IMR-90 (cell line): Measurements from ENCODE around the gene CYP46A1. TPM values are rescaled to one million over a fixed set of nuclear protein-coding genes. Genes with fewer than 3 reads are reported as not detected.
A peak's percentile ranks its signal among the peaks of the same experiment; 100 is the strongest.

Experiments
- ATAC-seq: fragments of 200-7000 bp; cut with Tn5 transposase; 2 replicates; pipeline ENCODE4 v1.9.1; 2020; ENCODE audit warnings: low read depth, mild to moderate bottlenecking, moderate library complexity
- BruUV-seq: library from RNA; stranded (reverse); fragments of 400-500 nt; replicated peaks from 2 replicates; lab custom pipeline; 2021; lab: Mats Ljungman, UMichigan
- CTCF ChIA-PET: fragments of 300-600 bp; formaldehyde crosslinking; extraction: SDS; loops from one replicate; lab custom pipeline; 2021; ENCODE audit warnings: antibody characterized with exemption; lab: Yijun Ruan, JAX
- POLR2A ChIA-PET: fragments of 300-600 bp; sonication (Branson Sonifier 250); formaldehyde crosslinking; loops from one replicate; lab custom pipeline; 2022; ENCODE audit warnings: antibody characterized with exemption; ENCODE audit not compliant: unreplicated experiment; lab: Charles Lee
- DNase-seq: peaks from one replicate; pipeline ENCODE4 v3.0.0; 2013
- H2AFZ ChIP-seq: replicated peaks from 2 replicates; pipeline ENCODE3; 2013; ENCODE audit warnings: low read length, mild to moderate bottlenecking; ENCODE audit not compliant: poor library complexity
- H2AK5ac ChIP-seq: 2 replicates; pipeline ENCODE4 v1.6.1; 2013; ENCODE audit warnings: low read depth, low read length, inconsistent platforms
- H2AK9ac ChIP-seq: replicated peaks from 2 replicates; pipeline ENCODE3; 2013; ENCODE audit warnings: mild to moderate bottlenecking, low read depth, low read length, moderate library complexity; ENCODE audit not compliant: poor library complexity
- H2BK120ac ChIP-seq: 2 replicates; pipeline ENCODE4 v1.6.1; 2013; ENCODE audit warnings: low read depth, low read length, inconsistent platforms
- H2BK15ac ChIP-seq: 3 replicates; pipeline ENCODE4 v1.6.1; 2013; ENCODE audit warnings: low read depth, low read length, inconsistent platforms
- H2BK20ac ChIP-seq: 2 replicates; pipeline ENCODE4 v1.6.1; 2013; ENCODE audit warnings: low read depth, mild to moderate bottlenecking, inconsistent platforms, low read length, moderate library complexity
- H2BK5ac ChIP-seq: 2 replicates; pipeline ENCODE4 v1.6.1; 2013; ENCODE audit warnings: mild to moderate bottlenecking, low read depth, low read length, inconsistent platforms; ENCODE audit not compliant: poor library complexity, severe bottlenecking
- H3K14ac ChIP-seq: replicated peaks from 2 replicates; pipeline ENCODE4 v1.6.1; 2013; ENCODE audit warnings: low read depth, low read length, inconsistent platforms
- H3K18ac ChIP-seq: 2 replicates; pipeline ENCODE4 v1.6.1; 2013; ENCODE audit warnings: low read depth, low read length, control low read depth
- H3K23ac ChIP-seq: 2 replicates; pipeline ENCODE4 v1.6.1; 2013; ENCODE audit warnings: low read depth, low read length, inconsistent platforms
- H3K27ac ChIP-seq: 2 replicates; pipeline ENCODE4 v1.5.1; 2013; ENCODE audit warnings: mild to moderate bottlenecking, control low read depth, low read length; ENCODE audit not compliant: insufficient read depth
- H3K27me3 ChIP-seq: 2 replicates; pipeline ENCODE4 v1.6.1; 2013; ENCODE audit warnings: low read length; ENCODE audit not compliant: control insufficient read depth, insufficient read depth
- H3K36me3 ChIP-seq: 2 replicates; pipeline ENCODE4 v1.6.1; 2013; ENCODE audit warnings: low read length, mixed read lengths; ENCODE audit not compliant: control insufficient read depth, insufficient read depth
- H3K4ac ChIP-seq: 2 replicates; pipeline ENCODE4 v1.6.1; 2013; ENCODE audit warnings: low read depth, low read length, inconsistent platforms
- H3K4me1 ChIP-seq: 2 replicates; pipeline ENCODE4 v1.6.1; 2013; ENCODE audit warnings: low read length, mixed read lengths; ENCODE audit not compliant: control insufficient read depth, insufficient read depth
- H3K4me2 ChIP-seq: 2 replicates; pipeline ENCODE4 v1.6.1; 2013; ENCODE audit warnings: low read depth, mild to moderate bottlenecking, control low read depth, low read length, moderate library complexity
- H3K4me3 ChIP-seq: 2 replicates; pipeline ENCODE4 v1.5.1; 2013; ENCODE audit warnings: low read depth, mild to moderate bottlenecking, control low read depth, low read length, moderate library complexity; ENCODE audit not compliant: insufficient read depth
- H3K56ac ChIP-seq: 2 replicates; pipeline ENCODE4 v1.6.1; 2013; ENCODE audit warnings: low read length, inconsistent platforms; ENCODE audit not compliant: insufficient read depth; ENCODE audit errors: extremely low read depth
- H3K79me1 ChIP-seq, 2 experiments: 2 replicates each; pipeline ENCODE4 v1.6.1; 2013; ENCODE audit warnings: low read length in 2 of 2, inconsistent platforms in 1 of 2, low read depth in 1 of 2
- H3K9ac ChIP-seq: 2 replicates; pipeline ENCODE4 v1.6.1; 2013; ENCODE audit warnings: low read depth, low read length, control low read depth
- H3K9me1 ChIP-seq: 2 replicates; pipeline ENCODE4 v1.6.1; 2013; ENCODE audit warnings: low read length, inconsistent platforms; ENCODE audit not compliant: insufficient read depth
- H3K9me3 ChIP-seq: 2 replicates; pipeline ENCODE4 v1.6.1; 2013; ENCODE audit warnings: low read length; ENCODE audit not compliant: control insufficient read depth, insufficient read depth
- H4K20me1 ChIP-seq: 2 replicates; pipeline ENCODE4 v1.6.1; 2013; ENCODE audit warnings: low read length, inconsistent platforms; ENCODE audit not compliant: insufficient read depth
- H4K5ac ChIP-seq: 2 replicates; pipeline ENCODE4 v1.6.1; 2013; ENCODE audit warnings: mild to moderate bottlenecking, low read depth, low read length, control low read depth
- H4K8ac ChIP-seq, 2 experiments: 2 replicates each; pipeline ENCODE4 v1.6.1; 2013; ENCODE audit warnings: low read depth in 2 of 2, low read length in 2 of 2, control low read depth in 1 of 2, inconsistent platforms in 1 of 2
- H4K91ac ChIP-seq: 2 replicates; pipeline ENCODE4 v1.6.1; 2013; ENCODE audit warnings: low read depth, low read length, inconsistent platforms; ENCODE audit not compliant: insufficient read depth
- BHLHE40 ChIP-seq: fragments of 150-350 bp; IDR thresholded peaks from 2 replicates; pipeline ENCODE4 v1.6.1; 2016; ENCODE audit warnings: mild to moderate bottlenecking, low read depth, low read length
- CEBPB ChIP-seq: IDR thresholded peaks from 2 replicates; pipeline ENCODE4 v1.6.1; 2012; ENCODE audit warnings: low read depth, low read length, improper control_type of control experiment
- CHD1 ChIP-seq: IDR thresholded peaks from 2 replicates; pipeline ENCODE4 v1.6.1; 2012; ENCODE audit warnings: low read depth, low read length, improper control_type of control experiment
- MAZ ChIP-seq: IDR thresholded peaks from 2 replicates; pipeline ENCODE4 v1.6.1; 2012; ENCODE audit warnings: low read depth, mild to moderate bottlenecking, low read length, improper control_type of control experiment, moderate library complexity, borderline replicate concordance
- WGBS, 2 experiments: methylation state at CpG; one replicate each; pipeline versions ENCODE4 v1.1.5 to v1.1.7; 2013; ENCODE audit warnings: missing lambda C conversion rate in 2 of 2; ENCODE audit not compliant: insufficient read length in 1 of 2; ENCODE audit errors: extremely low coverage in 2 of 2; 5-methylcytosine and 5-hydroxymethylcytosine counted together
- dilution Hi-C: fragments of 300-500 bp; cut with HindIII; formaldehyde crosslinking; loops from one replicate; pipeline ENCODE4 v1.14.3; 2018; ENCODE audit warnings: low sequenced_read_pairs; ENCODE audit not compliant: unreplicated experiment
- in situ Hi-C: fragments of 300-500 bp; cut with MboI; formaldehyde crosslinking; loops from 3 replicates; pipeline ENCODE4 v1.14.3; 2019; ENCODE audit warnings: low sequenced_read_pairs, inconsistent platforms, mixed read lengths
- intact Hi-C: fragments of 100-400 bp; cut with micrococcal nuclease; formaldehyde crosslinking; loops from 2 replicates; pipeline ENCODE4 v1.10.0; 2022
- polyA plus RNA-seq, 3 experiments: library from polyadenylated mRNA; depleted of rRNA; stranded (reverse); fragments of >200 nt; gene quantifications; 2 replicates each; pipeline ENCODE4 v1.2.3, GENCODE V29; 2012; ENCODE audit warnings: low replicate concordance in 1 of 3
- total RNA-seq: library from RNA; depleted of rRNA; stranded (reverse); fragments of >200 nt; gene quantifications from 2 replicates; pipeline ENCODE4 v1.2.3, GENCODE V29; 2012

Gene CYP46A1
- total and polyA plus RNA-seq, 2 of the 4 experiments (the other 2 are of a cell fraction) = 0.18 to 0.31 TPM

DNA sequence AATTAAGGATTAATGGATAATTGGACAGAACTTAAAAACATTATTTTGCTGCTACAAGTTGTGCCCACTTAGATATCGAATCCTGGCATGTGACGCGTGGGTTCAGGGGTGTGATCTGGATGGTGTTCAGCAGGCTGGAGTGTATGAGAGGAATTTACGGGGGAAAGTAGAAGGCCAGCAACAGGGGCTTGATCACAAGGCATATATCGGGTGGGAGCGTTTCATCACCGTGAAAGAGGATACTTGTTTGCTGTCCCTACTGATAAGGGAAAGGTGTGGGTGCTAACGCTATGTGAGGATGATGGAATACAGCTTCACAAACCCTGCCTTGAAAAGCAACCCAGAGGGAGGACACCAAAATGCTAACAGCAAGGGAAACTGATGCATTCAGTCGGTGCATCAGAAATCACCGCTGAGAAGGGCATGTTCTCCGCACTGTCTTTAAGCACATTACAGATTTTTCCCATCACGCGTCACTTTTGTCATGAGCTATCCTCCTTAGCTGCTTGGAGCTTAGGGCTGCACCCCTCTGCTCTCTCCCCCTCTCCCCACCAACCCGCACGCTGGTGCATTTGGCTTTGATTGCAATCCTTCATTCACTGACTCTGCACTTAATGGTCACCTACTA lies 25.8 kb upstream of the CYP46A1 start:
- Histone ChIP-seq H4K5ac (no peak overlapping the region), H2AK9ac (no peak overlapping the region), H4K20me1 (no peaks in the 10 kb centered on the region), H3K9ac (no peak overlapping the region), H3K27ac (no peak overlapping the region), H2BK120ac (no peak overlapping the region), H3K79me1 (no peaks in the 10 kb centered on the region), H3K4ac (no peak overlapping the region), H3K18ac (no peak overlapping the region), H3K23ac (peak overlapping the region; percentile 39; the same call in 1 of the 2 replicates), H2BK5ac (no peak overlapping the region), H4K8ac (no peak overlapping the region), H2AK5ac (no peak overlapping the region), H2AFZ (peak overlapping the region; percentile 28), H3K27me3 (peaks cover 41% of the 10 kb centered on the region), H3K36me3 (no peaks in the 10 kb centered on the region), H2BK20ac (no peak overlapping the region), H4K91ac (no peak overlapping the region), H3K9me1 (peaks cover 10% of the 10 kb centered on the region; the same call in 1 of the 2 replicates), H3K4me2 (peak overlapping the region; percentile 13; the same call in 1 of the 2 replicates), H3K4me3 (no peak overlapping the region), H3K4me1 (peaks cover 3% of the 10 kb centered on the region; the same call in 1 of the 2 replicates), H3K9me3 (no peaks in the 10 kb centered on the region), H2BK15ac (no peak overlapping the region), H3K56ac (no peak overlapping the region), H3K14ac (no peak overlapping the region)
- ChIA-PET CTCF (interaction anchor here (1.1 kb wide), 1 partner anchor 241 kb away, joined by 4 read pairs; no protein-coding TSS in a partner anchor), POLR2A (no interaction called here)
- DNase-seq = peak; percentile 15
- intact Hi-C loops (no loop called here), dilution Hi-C loops (no loop called here), in situ Hi-C loops (no loop called here)
- BruUV-seq = no TSS peak
- 15% methylated on average over 8 of the region's 15 CpGs; no CpG with 5 or more reads in 1 of the 2 experiments for WGBS, 2 experiments
- ATAC-seq = 0 out of 2 replicates have a peak, but pooled peaks have one; percentile 8
- TF ChIP-seq MAZ (no peak), BHLHE40 (peak; percentile 24; the same call in 1 of the 2 replicates), CHD1 (no peak), CEBPB (peak; percentile 13; the same call in 1 of the 2 replicates)
